K562 (cell line): Measurements from ENCODE around the gene C11orf86. TPM values are rescaled to one million over a fixed set of nuclear protein-coding genes. Genes with fewer than 3 reads are reported as not detected.

ENCODE experiments used
- ATAC-seq: fragments of 200-7000 bp; cut with Tn5 transposase; 3 replicates; pipeline ENCODE4 v1.9.1; 2020; ENCODE audit warnings: moderate library complexity
- BruUV-seq: library from RNA; stranded (reverse); fragments of 400-500 nt; replicated peaks from 2 replicates; lab custom pipeline; 2021; lab: Mats Ljungman, UMichigan
- CTCF ChIA-PET: fragments of 300-600 bp; formaldehyde crosslinking; extraction: SDS; loops from one replicate; lab custom pipeline; 2021; ENCODE audit warnings: low intra/inter-chr PET ratio; lab: Yijun Ruan, JAX
- POLR2A ChIA-PET: fragments of 300-600, 350-650 bp; sonication (Branson Sonifier 250); formaldehyde crosslinking; extraction: SDS; loops from one replicate; lab custom pipeline; 2021; ENCODE audit warnings: antibody characterized with exemption, inconsistent platforms; lab: Yijun Ruan, JAX
- DNase-seq, 4 experiments: peaks; one replicate each; pipeline versions ENCODE4 v3.0.0 to v3.0.0-alpha.2; 2011 to 2018; ENCODE audit warnings: low spot score in 3 of 4, mixed read lengths in 3 of 4; ENCODE audit errors: extremely low read depth in 1 of 4
- FAIRE-seq: peaks from 2 replicates; lab custom pipeline; 2011; peaks lifted over from hg19 to GRCh38; lab: Jason Lieb, UNC
- H2AFZ ChIP-seq: 2 replicates; pipeline ENCODE4 v1.6.0; 2011; ENCODE audit warnings: low read depth, low read length, control low read depth, inconsistent platforms
- H3K27ac ChIP-seq: fragments of 200-600 bp; 3 replicates; pipeline ENCODE4 v1.8.0; 2011; ENCODE audit warnings: low read depth, mild to moderate bottlenecking, control low read depth, inconsistent platforms, low read length, moderate library complexity, mixed read lengths; ENCODE audit errors: extremely low read depth
- H3K27me3 ChIP-seq, 2 experiments: fragments of 300-600 bp in 1 of 2; 2 replicates in 1 of 2; 3 replicates in 1 of 2; pipeline versions ENCODE4 v1.6.0 to v1.8.0; 2011; ENCODE audit warnings: inconsistent platforms in 2 of 2, low read length in 2 of 2, mild to moderate bottlenecking in 1 of 2, mixed read lengths in 1 of 2, moderate library complexity in 1 of 2; ENCODE audit not compliant: control insufficient read depth in 2 of 2, insufficient read depth in 2 of 2
- H3K36me3 ChIP-seq: fragments of 300-600 bp; 3 replicates; pipeline ENCODE4 v1.8.0; 2011; ENCODE audit warnings: mild to moderate bottlenecking, low read length, inconsistent platforms; ENCODE audit not compliant: control insufficient read depth, insufficient read depth
- H3K4me1 ChIP-seq, 2 experiments: fragments of 200-600 bp in 1 of 2; replicated peaks in 1 of 2; 2 replicates in 1 of 2; 3 replicates in 1 of 2; pipeline versions ENCODE4 v1.5.1 to v1.8.0; 2011; ENCODE audit warnings: inconsistent platforms in 2 of 2, low read length in 2 of 2, mild to moderate bottlenecking in 1 of 2, mixed read lengths in 1 of 2, moderate library complexity in 1 of 2; ENCODE audit not compliant: control insufficient read depth in 2 of 2, insufficient read depth in 2 of 2
- H3K4me2 ChIP-seq: 2 replicates; pipeline ENCODE4 v1.6.1; 2011; ENCODE audit warnings: low read length, control low read depth, inconsistent platforms, mixed read lengths; ENCODE audit not compliant: insufficient read depth
- H3K4me3 ChIP-seq: fragments of 200-600 bp; sonication (generic), shearing (Covaris generic); 2 replicates; pipeline ENCODE4 v1.5.1; 2016; ENCODE audit warnings: control low read depth, inconsistent platforms
- H3K79me2 ChIP-seq: fragments of 200-600 bp; 3 replicates; pipeline ENCODE4 v1.8.0; 2011; ENCODE audit warnings: low read length, inconsistent platforms; ENCODE audit not compliant: control insufficient read depth, insufficient read depth
- H3K9ac ChIP-seq, 2 experiments: 2 replicates each; pipeline versions ENCODE4 v1.6.0 to v1.6.1; 2011; ENCODE audit warnings: low read depth in 2 of 2, low read length in 2 of 2, control low read depth in 1 of 2, inconsistent platforms in 1 of 2, mild to moderate bottlenecking in 1 of 2, mixed read lengths in 1 of 2; ENCODE audit not compliant: insufficient read depth in 1 of 2
- H3K9me1 ChIP-seq: one replicate; pipeline ENCODE4 v1.6.0; 2011; ENCODE audit warnings: inconsistent platforms, mild to moderate bottlenecking, low read length, moderate library complexity; ENCODE audit not compliant: control insufficient read depth, insufficient read depth
- H3K9me3 ChIP-seq: replicated peaks from 2 replicates; pipeline ENCODE4 v1.5.1; 2011; ENCODE audit warnings: low read depth, low read length, inconsistent platforms; ENCODE audit not compliant: control insufficient read depth, insufficient read depth
- H4K20me1 ChIP-seq: replicated peaks from 2 replicates; pipeline ENCODE4 v1.6.1; 2011; ENCODE audit warnings: low read length, inconsistent platforms, mixed read lengths; ENCODE audit not compliant: control insufficient read depth, insufficient read depth
- CBFA2T3 ChIP-seq: fragments of 450-650 bp; IDR thresholded peaks from 2 replicates; pipeline ENCODE4 v1.6.1; 2017
- CEBPB ChIP-seq: fragments of 450-650 bp; IDR thresholded peaks from 2 replicates; pipeline ENCODE4 v1.6.1; 2016; ENCODE audit warnings: missing genetic modification characterization, missing compliant biosample characterization
- CEBPG ChIP-seq, 3 experiments: fragments of 200-800 bp in 1 of 3; sonication (Bioruptor generic) in 1 of 3; sonication (generic) in 1 of 3; formaldehyde crosslinking in 1 of 3; IDR thresholded peaks in 2 of 3; conservative IDR thresholded peaks in 1 of 3; 2 replicates each; pipeline versions ENCODE4 v1.6.1 to v1.8.0; 2016 to 2022; ENCODE audit warnings: missing compliant biosample characterization in 2 of 3, missing genetic modification characterization in 2 of 3, mild to moderate bottlenecking in 1 of 3, missing genetic modification reagents in 1 of 3
- EGR1 ChIP-seq: fragments of 450-650 bp; conservative IDR thresholded peaks from 2 replicates; pipeline ENCODE4 v1.6.1; 2017; ENCODE audit warnings: mild to moderate bottlenecking
- HDAC3 ChIP-seq: fragments of 450-650 bp; IDR thresholded peaks from 2 replicates; pipeline ENCODE4 v1.6.1; 2018; ENCODE audit warnings: borderline replicate concordance, mild to moderate bottlenecking, moderate library complexity; ENCODE audit not compliant: partially characterized antibody
- KDM1A ChIP-seq, 2 experiments: fragments of 450-650 bp; IDR thresholded peaks; 2 replicates each; pipeline ENCODE4 v1.6.1; 2016; ENCODE audit warnings: mild to moderate bottlenecking in 2 of 2
- RHOXF2B ChIP-seq: fragments of 250-450 bp; sonication (Bioruptor Pico); conservative IDR thresholded peaks from 2 replicates; pipeline ENCODE4 v1.5.1; 2021
- RNF2 ChIP-seq: sonication (generic); IDR thresholded peaks from 2 replicates; pipeline ENCODE4 v1.6.1; 2016
- SMARCA4 ChIP-seq: fragments of 450-650 bp; IDR thresholded peaks from 2 replicates; pipeline ENCODE4 v1.6.1; 2016
- TCF7L2 ChIP-seq: fragments of 150-350 bp; IDR thresholded peaks from 2 replicates; pipeline ENCODE4 v1.6.1; 2016; ENCODE audit warnings: low read depth, mild to moderate bottlenecking, low read length, moderate library complexity
- WHSC1 ChIP-seq: IDR thresholded peaks from one replicate; pipeline ENCODE4 v1.6.1; 2012; ENCODE audit warnings: low read length, control low read depth, inconsistent platforms
- ZNF584 ChIP-seq: fragments of 200-800 bp; sonication (Bioruptor generic); IDR thresholded peaks from 2 replicates; pipeline ENCODE4 v1.6.1; 2016; ENCODE audit warnings: low read depth, mild to moderate bottlenecking, missing genetic modification characterization, missing compliant biosample characterization
- WGBS: fragments of 100-300 bp; shearing (Covaris generic); methylation state at CpG from one replicate; pipeline ENCODE4 v1.1.6; 2016; ENCODE audit warnings: low coverage, mixed read lengths; ENCODE audit not compliant: insufficient coverage; ENCODE audit errors: missing lambda C conversion rate; 5-methylcytosine and 5-hydroxymethylcytosine counted together
- in situ Hi-C: fragments of 300-500 bp; cut with MboI; formaldehyde crosslinking; loops from 4 replicates; pipeline ENCODE4 v1.15.0; 2018; ENCODE audit warnings: inconsistent platforms, mixed read lengths
- intact Hi-C: fragments of 100-400 bp; cut with micrococcal nuclease; formaldehyde crosslinking; loops from 2 replicates; pipeline ENCODE4 v1.14.2; 2022
- polyA plus RNA-seq, 8 experiments: library from polyadenylated mRNA; depleted of rRNA in 4 of 8; stranded (reverse) in 5 of 8; unstranded in 3 of 8; fragments of >200 nt; fragmentation: Nextera tagmentation in 2 of 8; fragmentation: Illumina TruSeq in 1 of 8; extraction: Ambion mirVana in 2 of 8; extraction: Trizol in 1 of 8; gene quantifications; 2 replicates each; pipeline versions ENCODE4 v1.2.1 to v1.2.3, GENCODE V29; 2011 to 2014; ENCODE audit warnings: inconsistent platforms in 1 of 8, missing spikeins in 1 of 8
- total RNA-seq, 7 experiments: library from RNA; depleted of rRNA in 6 of 7; stranded (reverse); fragments of >200 nt in 6 of 7; fragmentation: Illumina TruSeq in 2 of 7; extraction: Trizol in 2 of 7; gene quantifications; 2 replicates each; pipeline versions ENCODE4 v1.2.1 to v1.2.3, GENCODE V29; 2011 to 2021; ENCODE audit warnings: low replicate concordance in 1 of 7
- TF ChIP-seq, protein P1 (sequence below): IDR thresholded peaks from 2 replicates; pipeline ENCODE4 v1.6.1; 2011; ENCODE audit not compliant: insufficient read length; ENCODE audit errors: extremely low read depth
- TF ChIP-seq, protein P2 (sequence below), 3 experiments: fragments of 200-800 bp in 1 of 3; sonication (Bioruptor generic) in 1 of 3; sonication (generic) in 1 of 3; formaldehyde crosslinking in 1 of 3; IDR thresholded peaks; 2 replicates each; pipeline versions ENCODE4 v1.6.1 to v1.8.0; 2016 to 2022; ENCODE audit warnings: mild to moderate bottlenecking in 2 of 3, missing compliant biosample characterization in 2 of 3, missing genetic modification characterization in 2 of 3, missing genetic modification reagents in 1 of 3
- TF ChIP-seq, protein P3 (sequence below): sonication (generic); formaldehyde crosslinking; IDR thresholded peaks from 2 replicates; pipeline ENCODE4 v1.8.0; 2022; ENCODE audit warnings: mild to moderate bottlenecking, missing genetic modification reagents
- TF ChIP-seq, protein P4 (sequence below), 3 experiments: fragments of 200-800 bp in 1 of 3; fragments of 250-450 bp in 1 of 3; fragments of 450-650 bp in 1 of 3; sonication (Bioruptor Pico) in 1 of 3; sonication (Bioruptor generic) in 1 of 3; formaldehyde crosslinking in 1 of 3; IDR thresholded peaks; 2 replicates each; pipeline versions ENCODE4 v1.6.1 to v1.8.0; 2016 to 2022; ENCODE audit warnings: mild to moderate bottlenecking in 2 of 3, missing genetic modification characterization in 2 of 3, missing compliant biosample characterization in 1 of 3, moderate library complexity in 1 of 3

Gene C11orf86
- total and polyA plus RNA-seq, 9 of the 15 experiments (the other 6 are each of a cell fraction or from before 2014, with no cell fraction given) = not detected

GRCh38 chr11:66936311-66936711 is 38.8 kb upstream of the C11orf86 start:
- H3K9me1 ChIP-seq = no peaks in the 10 kb centered on the region
- POLR2A ChIA-PET = interaction anchor here (0.6 to 1.7 kb wide), 7 partner anchors 12 to 1475 kb away, joined by 3 to 10 read pairs (median 3); no protein-coding TSS in a partner anchor
- BruUV-seq = no TSS peak
- H3K27ac ChIP-seq = peak overlapping the region; percentile 15
- no peaks in the 10 kb centered on the region for H4K20me1 ChIP-seq
- no peaks in the 10 kb centered on the region; the same call in 2 of the 3 replicates for H3K36me3 ChIP-seq
- in situ Hi-C loops (no loop called here), intact Hi-C loops (no loop called here)
- ATAC-seq (no peak), FAIRE-seq (no peak), DNase-seq (no peak)
- WGBS = 12% methylated on average over 2 of the region's 2 CpGs
- H3K4me1 ChIP-seq = peaks cover 18 to 53% of the 10 kb centered on the region in 2 experiments
- CTCF ChIA-PET = no interaction called here
- no peaks in the 10 kb centered on the region for H3K9me3 ChIP-seq
- no peaks in the 10 kb centered on the region for H3K27me3 ChIP-seq
- no peak overlapping the region for H3K4me2 ChIP-seq
- H3K4me3 ChIP-seq = no peak overlapping the region
- no peak overlapping the region; a peak in 1 of 4 replicates for H3K9ac ChIP-seq
- H2AFZ ChIP-seq = no peak overlapping the region
- H3K79me2 ChIP-seq = no peaks in the 10 kb centered on the region; the same call in 2 of the 3 replicates
- TF ChIP-seq EGR1 = no peak
- no peak for TF ChIP-seq SMARCA4
- TF ChIP-seq, protein P1, sequence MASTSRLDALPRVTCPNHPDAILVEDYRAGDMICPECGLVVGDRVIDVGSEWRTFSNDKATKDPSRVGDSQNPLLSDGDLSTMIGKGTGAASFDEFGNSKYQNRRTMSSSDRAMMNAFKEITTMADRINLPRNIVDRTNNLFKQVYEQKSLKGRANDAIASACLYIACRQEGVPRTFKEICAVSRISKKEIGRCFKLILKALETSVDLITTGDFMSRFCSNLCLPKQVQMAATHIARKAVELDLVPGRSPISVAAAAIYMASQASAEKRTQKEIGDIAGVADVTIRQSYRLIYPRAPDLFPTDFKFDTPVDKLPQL = no peak
- no peak for TF ChIP-seq HDAC3
- TF ChIP-seq KDM1A (IDR thresholded peaks at IDR 0.05) = no peak
- TF ChIP-seq CBFA2T3 = peak; percentile 17; the same call in 1 of the 2 replicates
- no peak for TF ChIP-seq ZNF584
- TF ChIP-seq, protein P2, sequence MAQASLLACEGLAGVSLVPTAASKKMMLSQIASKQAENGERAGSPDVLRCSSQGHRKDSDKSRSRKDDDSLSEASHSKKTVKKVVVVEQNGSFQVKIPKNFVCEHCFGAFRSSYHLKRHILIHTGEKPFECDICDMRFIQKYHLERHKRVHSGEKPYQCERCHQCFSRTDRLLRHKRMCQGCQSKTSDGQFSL (CRISPR knock-in tag; IDR thresholded peaks at IDR 0.05) = no peak
- TF ChIP-seq, protein P2 (tag; IDR thresholded peaks at IDR 0.05) = no peak
- no peak for TF ChIP-seq WHSC1
- peak; percentile 78 for TF ChIP-seq CEBPB (tag)
- TF ChIP-seq, protein P3, sequence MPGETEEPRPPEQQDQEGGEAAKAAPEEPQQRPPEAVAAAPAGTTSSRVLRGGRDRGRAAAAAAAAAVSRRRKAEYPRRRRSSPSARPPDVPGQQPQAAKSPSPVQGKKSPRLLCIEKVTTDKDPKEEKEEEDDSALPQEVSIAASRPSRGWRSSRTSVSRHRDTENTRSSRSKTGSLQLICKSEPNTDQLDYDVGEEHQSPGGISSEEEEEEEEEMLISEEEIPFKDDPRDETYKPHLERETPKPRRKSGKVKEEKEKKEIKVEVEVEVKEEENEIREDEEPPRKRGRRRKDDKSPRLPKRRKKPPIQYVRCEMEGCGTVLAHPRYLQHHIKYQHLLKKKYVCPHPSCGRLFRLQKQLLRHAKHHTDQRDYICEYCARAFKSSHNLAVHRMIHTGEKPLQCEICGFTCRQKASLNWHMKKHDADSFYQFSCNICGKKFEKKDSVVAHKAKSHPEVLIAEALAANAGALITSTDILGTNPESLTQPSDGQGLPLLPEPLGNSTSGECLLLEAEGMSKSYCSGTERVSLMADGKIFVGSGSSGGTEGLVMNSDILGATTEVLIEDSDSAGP (CRISPR knock-in tag) = no peak
- no peak for TF ChIP-seq RNF2
- no peak for TF ChIP-seq RHOXF2B (CRISPR knock-in tag)
- TF ChIP-seq, protein P4, sequence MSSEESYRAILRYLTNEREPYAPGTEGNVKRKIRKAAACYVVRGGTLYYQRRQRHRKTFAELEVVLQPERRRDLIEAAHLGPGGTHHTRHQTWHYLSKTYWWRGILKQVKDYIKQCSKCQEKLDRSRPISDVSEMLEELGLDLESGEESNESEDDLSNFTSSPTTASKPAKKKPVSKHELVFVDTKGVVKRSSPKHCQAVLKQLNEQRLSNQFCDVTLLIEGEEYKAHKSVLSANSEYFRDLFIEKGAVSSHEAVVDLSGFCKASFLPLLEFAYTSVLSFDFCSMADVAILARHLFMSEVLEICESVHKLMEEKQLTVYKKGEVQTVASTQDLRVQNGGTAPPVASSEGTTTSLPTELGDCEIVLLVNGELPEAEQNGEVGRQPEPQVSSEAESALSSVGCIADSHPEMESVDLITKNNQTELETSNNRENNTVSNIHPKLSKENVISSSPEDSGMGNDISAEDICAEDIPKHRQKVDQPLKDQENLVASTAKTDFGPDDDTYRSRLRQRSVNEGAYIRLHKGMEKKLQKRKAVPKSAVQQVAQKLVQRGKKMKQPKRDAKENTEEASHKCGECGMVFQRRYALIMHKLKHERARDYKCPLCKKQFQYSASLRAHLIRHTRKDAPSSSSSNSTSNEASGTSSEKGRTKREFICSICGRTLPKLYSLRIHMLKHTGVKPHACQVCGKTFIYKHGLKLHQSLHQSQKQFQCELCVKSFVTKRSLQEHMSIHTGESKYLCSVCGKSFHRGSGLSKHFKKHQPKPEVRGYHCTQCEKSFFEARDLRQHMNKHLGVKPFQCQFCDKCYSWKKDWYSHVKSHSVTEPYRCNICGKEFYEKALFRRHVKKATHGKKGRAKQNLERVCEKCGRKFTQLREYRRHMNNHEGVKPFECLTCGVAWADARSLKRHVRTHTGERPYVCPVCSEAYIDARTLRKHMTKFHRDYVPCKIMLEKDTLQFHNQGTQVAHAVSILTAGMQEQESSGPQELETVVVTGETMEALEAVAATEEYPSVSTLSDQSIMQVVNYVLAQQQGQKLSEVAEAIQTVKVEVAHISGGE (CRISPR knock-in tag; IDR thresholded peaks at IDR 0.05) = no peak
- TF ChIP-seq TCF7L2 = no peak
- no peak for TF ChIP-seq CEBPG (CRISPR knock-in tag; IDR thresholded peaks at IDR 0.05)
- TF ChIP-seq CEBPG (tag; conservative IDR thresholded peaks at IDR 0.05 in 1 of 2, IDR thresholded peaks at IDR 0.05 in 1 of 2) = peak in 1 of 2 experiments; percentile 10; a peak in 1 of 4 replicates
